Stimulated activated CD4-positive, alpha-beta T cell treated with anti-CD3 and anti-CD28 coated beads, Interleukin-12 subunit alpha, Interleukin-12 subunit beta, amount 100 ng/mL, for 48 hours (primary cell): Measurements from ENCODE around the gene HK1.

ENCODE experiments used
- DNase-seq, 3 donors: peaks; one replicate each; pipeline ENCODE4 v3.0.0-alpha.2; 2020; ENCODE audit warnings: low read depth in 2 of 3, low spot score in 1 of 3

Gene HK1

GRCh38 chr10:69402386-69402785, 124.1 kb downstream of the HK1 start:
- DNase-seq = no peak

- DNase-seq = no peak
Measured at GRCh38 chr10:69403066-69403465, 124.8 kb downstream of the HK1 start.

GRCh38 chr10:69403519-69403918, 125.2 kb downstream of the HK1 start:
- no peak for DNase-seq

- DNase-seq = no peak
Measured at GRCh38 chr10:69404786-69405185, 126.5 kb downstream of the HK1 start.

GRCh38 chr10:69405221-69405620, 126.9 kb downstream of the HK1 start:
- no peak for DNase-seq

- DNase-seq = no peak
Measured at GRCh38 chr10:69406302-69406811, 128.1 kb downstream of the HK1 start.

GRCh38 chr10:69406816-69407580, 128.7 kb downstream of the HK1 start:
- no peak for DNase-seq

- no peak for DNase-seq
Measured at GRCh38 chr10:69407621-69408301, 129.5 kb downstream of the HK1 start.

GRCh38 chr10:69408318-69409175, 130.3 kb downstream of the HK1 start:
- peak; percentile 84 to 86 (median 85) for DNase-seq

- DNase-seq = no peak
Measured at GRCh38 chr10:69409176-69409495, 130.8 kb downstream of the HK1 start.

- no peak for DNase-seq
Measured at GRCh38 chr10:69409968-69410367, 131.7 kb downstream of the HK1 start.

GRCh38 chr10:69410487-69410886, 132.2 kb downstream of the HK1 start:
- no peak for DNase-seq

- DNase-seq = no peak
Measured at GRCh38 chr10:69411476-69411875, 133.2 kb downstream of the HK1 start.

- DNase-seq = no peak
Measured at GRCh38 chr10:69412232-69412790, 134.0 kb downstream of the HK1 start.

GRCh38 chr10:69413221-69413865, 135.0 kb downstream of the HK1 start:
- DNase-seq = peak in 1 of 3 donors; percentile 25

GRCh38 chr10:69414036-69415018, 136.0 kb downstream of the HK1 start:
- no peak for DNase-seq

GRCh38 chr10:69415049-69415448, 136.8 kb downstream of the HK1 start:
- no peak for DNase-seq

- no peak for DNase-seq
Measured at GRCh38 chr10:69415951-69416350, 137.7 kb downstream of the HK1 start.

- no peak for DNase-seq
Measured at GRCh38 chr10:69416695-69417094, 138.4 kb downstream of the HK1 start, which contains the start of gene TACR2. TACR2 (minus strand) TSS chr10:69416918; CDS start chr10:69416323, 595 bp downstream.

- no peak for DNase-seq
Measured at GRCh38 chr10:69417542-69417941, 139.2 kb downstream of the HK1 start.
